Breast epithelium (tissue), 4 donors: ENCODE measurements around the gene PFKFB2. TPM values are rescaled to one million over a fixed set of nuclear protein-coding genes. Genes with fewer than 3 reads are reported as not detected.
A peak's percentile ranks its signal among the peaks of the same experiment; 100 is the strongest.

ENCODE experiments used
- DNase-seq, 2 donors: peaks; one replicate each; pipeline ENCODE4 v3.0.0-alpha.2; 2019; ENCODE audit warnings: low spot score in 2 of 2
- H3K27ac ChIP-seq, 2 donors: fragments of 200-600 bp; sonication (generic) in 1 of 2; one replicate each; pipeline ENCODE4 v1.5.1; 2016 to 2019; ENCODE audit warnings: mild to moderate bottlenecking in 1 of 2
- H3K27me3 ChIP-seq, 2 donors: fragments of 200-600 bp; sonication (generic) in 1 of 2; one replicate each; pipeline versions ENCODE4 v1.5.1 to v1.6.0; 2017 to 2019; ENCODE audit warnings: control low read depth in 1 of 2, mild to moderate bottlenecking in 1 of 2
- H3K36me3 ChIP-seq: fragments of 200-600 bp; one replicate; pipeline ENCODE4 v1.5.1; 2019
- H3K4me1 ChIP-seq, 2 donors: fragments of 200-600 bp; sonication (generic); one replicate each; pipeline ENCODE4 v1.5.1; 2016 to 2019; ENCODE audit warnings: control low read depth in 1 of 2
- H3K4me3 ChIP-seq, 3 donors: fragments of 200-600 bp; sonication (generic); 1 replicate in 2 of 3; 2 replicates in 1 of 3; pipeline ENCODE4 v1.5.1; 2016 to 2019; ENCODE audit warnings: mild to moderate bottlenecking in 3 of 3, moderate library complexity in 2 of 3
- H3K9me3 ChIP-seq, 2 donors: fragments of 200-600 bp; sonication (generic) in 1 of 2; one replicate each; pipeline ENCODE4 v1.5.1; 2016 to 2019; ENCODE audit warnings: control low read depth in 1 of 2
- POLR2A ChIP-seq: fragments of 450-650 bp; IDR thresholded peaks from one replicate; pipeline ENCODE4 v1.6.1; 2016; ENCODE audit warnings: antibody characterized with exemption, mild to moderate bottlenecking, moderate library complexity
- POLR2AphosphoS5 ChIP-seq, 3 donors: sonication (generic); formaldehyde crosslinking; IDR thresholded peaks; one replicate each; pipeline ENCODE4 v1.6.1; 2017; ENCODE audit warnings: antibody characterized with exemption in 3 of 3
- intact Hi-C: fragments of 100-400 bp; cut with DNase I; formaldehyde crosslinking; loops from one replicate; pipeline ENCODE4 v1.15.1; 2023; ENCODE audit warnings: low total_unique reads
- total RNA-seq, 3 donors: library from RNA; depleted of rRNA; stranded (reverse); fragments of >200 nt; gene quantifications; one replicate each; pipeline ENCODE4 v1.1.0, GENCODE V29; 2016
- TF ChIP-seq, protein P1 (sequence below), 3 donors: fragments of 450-650 bp; IDR thresholded peaks; one replicate each; pipeline ENCODE4 v1.5.1; 2016 to 2017; ENCODE audit warnings: antibody characterized with exemption in 3 of 3, mild to moderate bottlenecking in 3 of 3, moderate library complexity in 3 of 3

Gene PFKFB2
- total RNA-seq, 3 donors from 2014 or later: 7.5 to 13.2 (median 8.2) TPM

DNA sequence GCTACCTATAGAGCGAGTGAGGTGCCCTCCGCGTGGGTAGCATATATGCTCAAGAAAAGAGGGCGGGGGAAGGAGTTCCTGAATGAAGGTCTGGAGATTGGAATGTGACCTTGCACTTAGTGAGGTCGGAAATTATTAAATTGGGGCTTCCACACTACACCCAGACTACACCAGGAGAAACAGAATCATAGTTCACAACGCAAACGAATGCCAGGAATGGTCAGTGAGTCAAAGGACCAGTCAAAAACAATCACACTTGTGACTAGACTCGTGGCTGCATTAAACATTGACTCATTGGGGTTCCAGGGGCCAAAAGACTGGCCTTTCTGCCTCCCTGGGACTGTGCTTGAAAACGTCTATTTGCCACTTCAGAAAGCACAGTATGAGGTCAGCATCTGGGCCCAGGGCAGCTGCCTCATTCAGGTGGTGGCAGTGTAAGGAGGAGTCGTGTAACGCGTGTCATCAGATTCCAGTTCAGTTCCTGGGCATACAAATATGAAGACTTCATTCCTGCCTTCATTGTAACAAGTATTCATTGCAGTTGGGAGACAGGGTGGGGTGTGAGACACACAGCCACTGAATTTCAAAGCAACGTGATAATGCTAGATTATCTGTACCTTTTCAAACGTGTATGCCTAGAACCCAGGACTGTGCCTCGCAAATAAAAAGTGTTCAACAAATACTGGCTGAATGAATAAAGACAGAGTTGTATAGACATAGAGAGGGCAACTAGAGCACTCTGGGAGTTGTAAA lies 1.7 kb upstream of the PFKFB2 start, which contains the start of gene YOD1:
Gene YOD1 (minus strand): TSS at position 18 of the 753 bp plus-strand sequence. CDS start 178 bp downstream, outside the sequence.
- TF ChIP-seq POLR2AphosphoS5 (IDR thresholded peaks at IDR 0.05): no peak
- TF ChIP-seq POLR2A: no peak
- TF ChIP-seq, protein P1, sequence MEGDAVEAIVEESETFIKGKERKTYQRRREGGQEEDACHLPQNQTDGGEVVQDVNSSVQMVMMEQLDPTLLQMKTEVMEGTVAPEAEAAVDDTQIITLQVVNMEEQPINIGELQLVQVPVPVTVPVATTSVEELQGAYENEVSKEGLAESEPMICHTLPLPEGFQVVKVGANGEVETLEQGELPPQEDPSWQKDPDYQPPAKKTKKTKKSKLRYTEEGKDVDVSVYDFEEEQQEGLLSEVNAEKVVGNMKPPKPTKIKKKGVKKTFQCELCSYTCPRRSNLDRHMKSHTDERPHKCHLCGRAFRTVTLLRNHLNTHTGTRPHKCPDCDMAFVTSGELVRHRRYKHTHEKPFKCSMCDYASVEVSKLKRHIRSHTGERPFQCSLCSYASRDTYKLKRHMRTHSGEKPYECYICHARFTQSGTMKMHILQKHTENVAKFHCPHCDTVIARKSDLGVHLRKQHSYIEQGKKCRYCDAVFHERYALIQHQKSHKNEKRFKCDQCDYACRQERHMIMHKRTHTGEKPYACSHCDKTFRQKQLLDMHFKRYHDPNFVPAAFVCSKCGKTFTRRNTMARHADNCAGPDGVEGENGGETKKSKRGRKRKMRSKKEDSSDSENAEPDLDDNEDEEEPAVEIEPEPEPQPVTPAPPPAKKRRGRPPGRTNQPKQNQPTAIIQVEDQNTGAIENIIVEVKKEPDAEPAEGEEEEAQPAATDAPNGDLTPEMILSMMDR (IDR thresholded peaks at IDR 0.05): no peak
- peak within 1 kb of the TSS; percentile 62 to 90 (median 87) for H3K4me3 ChIP-seq
- H3K27me3 ChIP-seq: no peaks in the 10 kb centered on the region
- no peaks in the 10 kb centered on the region for H3K9me3 ChIP-seq
- H3K36me3 ChIP-seq: no peaks in the 10 kb centered on the region
- peak within 1 kb of the TSS; percentile 92 to 96 for H3K27ac ChIP-seq
- peaks cover 0 to 16% of the 10 kb centered on the region in 2 donors for H3K4me1 ChIP-seq
- no peak for DNase-seq
- intact Hi-C loops: no loop called here

DNA sequence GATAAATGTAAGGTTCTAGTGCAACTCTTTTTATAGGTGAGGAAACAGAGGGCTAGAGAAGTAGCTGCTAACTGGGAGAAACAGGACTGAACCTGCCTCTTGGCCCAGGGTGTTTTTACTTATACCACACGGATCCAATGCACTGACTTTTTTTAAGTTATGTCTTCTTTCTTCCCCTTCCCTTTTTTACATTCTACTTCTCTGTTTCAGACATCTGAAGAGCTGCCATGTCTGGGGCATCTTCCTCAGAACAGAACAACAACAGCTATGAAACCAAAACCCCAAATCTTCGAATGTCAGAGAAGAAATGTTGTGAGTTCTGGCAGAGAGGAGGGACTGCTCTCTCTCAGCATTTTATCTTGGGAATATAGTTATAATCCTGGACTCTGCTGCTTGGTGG lies 1.4 kb downstream of the PFKFB2 start:
- peak overlapping the region in 1 of 2 donors; percentile 29 for H3K27ac ChIP-seq
- intact Hi-C loops: no loop called here
- no peaks in the 10 kb centered on the region for H3K27me3 ChIP-seq
- TF ChIP-seq POLR2A: no peak
- TF ChIP-seq, protein P1 (IDR thresholded peaks at IDR 0.05): no peak
- no peak for TF ChIP-seq POLR2AphosphoS5 (IDR thresholded peaks at IDR 0.05)
- no peaks in the 10 kb centered on the region for H3K36me3 ChIP-seq
- H3K9me3 ChIP-seq: no peaks in the 10 kb centered on the region
- H3K4me1 ChIP-seq: peaks cover 0 to 9% of the 10 kb centered on the region in 2 donors
- no peak for DNase-seq
- no peak overlapping the region for H3K4me3 ChIP-seq

DNA sequence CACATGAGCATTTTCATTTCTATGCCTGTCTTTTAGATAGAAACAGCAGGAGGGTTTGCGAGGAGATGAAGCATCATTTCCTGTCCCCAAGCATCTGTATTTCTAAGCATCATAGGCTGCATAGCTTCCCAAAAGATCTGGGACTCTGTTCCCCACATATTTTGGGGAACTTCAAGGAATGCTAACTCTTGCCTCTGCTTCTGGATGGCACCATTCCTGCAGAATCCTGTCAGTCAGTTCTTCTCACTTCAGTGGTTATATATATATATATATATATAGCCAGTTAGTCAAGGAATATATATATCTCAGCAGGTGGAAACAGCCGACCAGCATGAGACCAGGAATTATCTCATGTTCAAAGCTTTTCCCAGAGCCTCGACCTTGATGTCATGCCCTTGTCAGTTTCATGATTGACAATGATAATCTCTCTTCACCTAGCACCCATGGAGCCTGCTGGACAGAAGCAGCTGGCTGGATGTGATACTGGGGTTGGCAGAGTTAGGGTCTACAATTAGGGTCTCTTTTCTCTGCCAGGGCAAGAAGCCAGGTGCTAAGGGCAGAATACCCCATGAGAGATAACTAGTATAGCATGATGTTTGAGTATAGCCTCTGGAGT lies 2.4 kb downstream of the PFKFB2 start:
- intact Hi-C loops: no loop called here
- H3K27ac ChIP-seq: no peak overlapping the region
- TF ChIP-seq POLR2AphosphoS5 (IDR thresholded peaks at IDR 0.05) (no peak), POLR2A (no peak)
- TF ChIP-seq, protein P1 (IDR thresholded peaks at IDR 0.05): no peak

DNA sequence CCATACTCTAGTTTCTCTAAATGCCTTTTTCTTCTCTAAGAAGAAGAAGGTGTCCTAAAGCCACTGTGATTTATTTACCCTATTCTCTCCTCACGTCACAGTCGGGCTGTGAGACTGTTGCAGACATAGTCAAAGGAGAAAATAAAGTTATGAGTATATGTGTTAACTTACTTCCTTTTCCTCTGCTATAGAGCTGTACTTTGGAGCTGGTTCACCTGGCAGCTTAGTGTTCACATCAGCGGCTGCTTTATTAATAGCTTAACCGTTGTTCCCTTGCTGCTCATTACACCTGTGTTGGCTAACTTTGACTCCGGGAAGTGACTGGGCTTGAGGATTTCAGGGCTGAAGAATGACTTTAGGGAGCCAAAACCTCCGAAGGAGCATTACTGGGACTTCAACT lies 3.6 kb downstream of the PFKFB2 start:
- no peak for DNase-seq
- Histone ChIP-seq H3K27ac (peak overlapping the region in 1 of 2 donors; percentile 29), H3K9me3 (no peaks in the 10 kb centered on the region), H3K4me3 (no peak overlapping the region), H3K36me3 (no peaks in the 10 kb centered on the region), H3K27me3 (no peaks in the 10 kb centered on the region), H3K4me1 (peaks cover 0 to 6% of the 10 kb centered on the region in 2 donors)
- TF ChIP-seq, protein P1 (IDR thresholded peaks at IDR 0.05): no peak
- TF ChIP-seq POLR2A (no peak), POLR2AphosphoS5 (IDR thresholded peaks at IDR 0.05) (no peak)
- intact Hi-C loops: no loop called here

More for the DNA sequence above, 2.4 kb downstream of the PFKFB2 start:
- Histone ChIP-seq H3K9me3 (no peaks in the 10 kb centered on the region), H3K27me3 (no peaks in the 10 kb centered on the region), H3K36me3 (no peaks in the 10 kb centered on the region), H3K4me3 (no peak overlapping the region), H3K4me1 (peaks cover 0 to 9% of the 10 kb centered on the region in 2 donors)
- DNase-seq: no peak

DNA sequence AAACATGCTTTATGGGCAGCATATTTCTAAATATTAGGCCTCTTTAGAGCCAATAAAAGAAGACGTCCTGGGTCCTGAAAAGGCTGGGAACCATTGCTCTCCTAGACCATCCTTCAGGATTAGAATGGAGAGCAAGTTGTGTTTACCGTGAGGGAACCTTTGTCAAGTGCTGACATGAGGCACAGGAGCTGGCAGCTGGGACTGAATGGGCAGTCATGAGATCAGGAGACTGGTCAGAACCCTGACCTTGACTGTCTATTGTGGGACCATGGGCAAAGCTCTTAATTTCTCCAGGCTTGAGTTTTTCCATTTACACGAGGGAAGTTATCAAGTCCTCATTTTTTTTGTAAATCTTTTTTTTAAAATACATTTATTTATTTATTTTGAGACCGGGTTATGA lies 5.2 kb downstream of the PFKFB2 start:
- no peak for DNase-seq
- H3K27me3 ChIP-seq: no peaks in the 10 kb centered on the region
- H3K4me3 ChIP-seq: no peak overlapping the region
- intact Hi-C loops: no loop called here
- H3K9me3 ChIP-seq: no peaks in the 10 kb centered on the region
- no peaks in the 10 kb centered on the region for H3K4me1 ChIP-seq
- H3K36me3 ChIP-seq: no peaks in the 10 kb centered on the region
- H3K27ac ChIP-seq: peak overlapping the region in 1 of 2 donors; percentile 19
- no peak for TF ChIP-seq POLR2A
- TF ChIP-seq, protein P1 (IDR thresholded peaks at IDR 0.05): no peak
- no peak for TF ChIP-seq POLR2AphosphoS5 (IDR thresholded peaks at IDR 0.05)
